IPS-NIHi7 (cell line): Measurements from ENCODE around the gene TMEM129.

Source experiments
- DNase-seq: peaks from one replicate; pipeline ENCODE4 v3.0.0; 2012; ENCODE audit warnings: mixed read lengths; ENCODE audit errors: extremely low spot score

Gene TMEM129

DNA sequence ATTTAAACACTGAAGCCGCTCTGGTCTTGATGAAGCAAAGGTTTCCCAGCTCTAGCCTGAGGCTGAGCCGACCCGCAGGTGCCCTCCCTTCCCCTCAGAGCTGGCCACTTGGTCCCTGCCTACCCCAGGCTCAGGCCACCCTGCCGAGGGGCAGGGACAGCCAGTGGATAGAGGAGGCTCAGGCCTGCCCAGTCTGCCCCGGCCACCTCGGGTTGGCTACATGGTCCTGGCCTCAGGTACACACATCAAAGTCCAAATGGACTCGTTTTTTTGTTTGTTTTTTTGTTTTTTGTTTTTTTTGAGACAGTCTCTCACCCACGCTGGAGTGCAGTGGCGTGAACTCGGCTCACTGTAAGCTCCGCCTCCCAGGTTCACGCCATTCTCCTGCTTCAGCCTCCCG lies 24.0 kb upstream of the TMEM129 start:
- no peak for DNase-seq

DNA sequence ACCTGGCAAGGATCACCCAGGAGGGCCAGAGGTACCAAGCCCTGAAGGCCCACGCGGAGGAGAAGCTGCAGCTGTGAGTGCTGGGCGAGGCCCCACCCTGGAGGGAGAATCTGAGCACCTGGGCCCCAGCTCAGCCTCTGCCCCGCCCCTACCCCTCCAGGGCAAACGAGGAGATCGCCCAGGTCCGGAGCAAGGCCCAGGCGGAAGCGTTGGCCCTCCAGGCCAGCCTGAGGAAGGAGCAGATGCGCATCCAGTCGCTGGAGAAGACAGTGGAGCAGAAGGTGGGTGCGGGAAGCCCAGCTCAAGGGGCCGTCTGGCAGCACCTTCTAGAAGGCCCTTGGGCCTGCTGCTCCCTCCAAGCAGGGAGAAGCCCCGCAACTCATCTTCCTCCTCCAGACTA lies 23.4 kb upstream of the TMEM129 start:
- DNase-seq = no peak

DNA sequence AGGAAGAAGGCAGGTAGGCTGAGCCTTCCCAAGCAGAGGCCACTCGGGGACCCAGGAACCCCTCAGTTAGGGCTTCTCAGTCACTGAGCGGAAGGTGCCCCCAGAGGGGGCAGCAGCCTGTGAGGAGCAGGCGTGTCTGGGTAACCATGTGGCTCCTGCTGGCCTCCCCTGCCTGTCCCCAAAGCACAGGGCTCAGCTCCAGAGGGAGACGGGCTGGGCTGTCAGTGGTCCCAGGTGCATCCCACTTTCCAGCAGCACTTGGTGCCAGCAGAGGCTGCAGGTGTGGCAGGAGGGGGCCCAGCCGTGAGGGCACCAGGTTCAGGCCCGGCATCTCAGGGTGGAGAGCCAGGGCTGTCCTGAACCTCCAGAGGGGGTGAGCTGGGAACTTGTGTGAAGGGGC lies 22.9 kb upstream of the TMEM129 start:
- DNase-seq = no peak

DNA sequence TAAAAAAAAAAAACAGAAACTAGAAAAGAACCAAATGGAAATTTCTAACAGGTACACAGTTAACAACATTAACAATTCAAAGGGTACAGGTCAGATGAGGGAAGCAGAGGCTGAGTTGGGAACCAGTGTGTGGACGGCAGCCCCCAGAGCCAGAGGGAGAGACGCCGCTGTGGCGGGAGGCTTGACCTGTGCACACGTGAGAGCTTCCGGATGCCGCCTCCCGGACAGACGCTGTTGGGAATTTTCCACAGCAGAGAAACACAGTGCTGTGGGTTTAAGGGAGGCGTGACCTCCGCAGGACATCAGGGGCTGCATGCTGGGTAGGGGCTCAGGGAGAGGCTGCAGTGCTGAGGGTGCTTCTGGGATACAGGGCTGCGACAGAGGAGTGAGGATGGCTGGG lies 22.4 kb upstream of the TMEM129 start:
- DNase-seq = no peak

DNA sequence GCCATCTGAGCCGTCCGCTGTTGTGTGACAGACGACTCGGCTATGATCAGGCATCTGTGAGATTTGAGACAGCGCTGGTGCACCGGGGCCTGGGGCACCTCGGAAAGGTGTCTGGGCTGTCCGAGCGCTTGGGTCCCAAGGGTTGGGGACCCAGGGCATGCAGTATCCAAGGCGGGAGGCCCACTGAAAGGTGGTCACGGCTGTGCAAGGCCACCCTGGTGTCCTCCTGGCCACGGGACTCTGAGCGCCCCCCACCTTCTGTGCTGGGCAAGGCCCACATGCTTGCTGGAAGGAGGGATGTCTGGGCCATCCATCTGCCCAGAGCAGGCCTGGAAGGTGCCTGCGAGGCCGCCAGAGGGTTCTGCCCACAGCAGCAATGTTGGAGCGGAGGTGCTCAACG lies 20.1 kb upstream of the TMEM129 start:
- DNase-seq = no peak

DNA sequence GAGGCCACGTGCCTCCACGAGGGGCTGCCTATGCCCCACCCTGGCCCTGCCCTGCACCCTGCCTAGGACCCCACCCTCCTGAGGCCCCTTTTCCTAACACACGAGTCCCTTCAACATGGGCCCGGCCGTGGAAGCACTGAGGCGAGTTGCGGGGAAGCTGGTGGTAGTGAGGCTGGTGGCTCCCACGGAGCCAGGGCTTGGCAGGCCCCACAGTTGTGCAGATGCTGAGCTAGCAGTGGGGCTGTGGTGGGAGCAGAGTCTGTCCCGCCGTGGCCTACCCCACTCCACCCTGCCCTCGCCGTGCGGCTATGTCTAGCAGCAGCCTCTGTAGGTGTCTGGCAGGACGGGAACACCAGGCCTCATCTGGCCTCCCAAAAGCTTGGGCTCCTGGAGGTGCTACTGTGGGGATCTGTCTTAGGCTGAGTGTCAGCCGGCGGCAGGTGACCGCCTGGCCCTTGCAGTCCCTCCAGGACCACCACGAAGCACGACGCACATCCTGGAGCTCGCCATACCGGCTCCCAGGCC lies 19.0 kb upstream of the TMEM129 start:
- DNase-seq = no peak

DNA sequence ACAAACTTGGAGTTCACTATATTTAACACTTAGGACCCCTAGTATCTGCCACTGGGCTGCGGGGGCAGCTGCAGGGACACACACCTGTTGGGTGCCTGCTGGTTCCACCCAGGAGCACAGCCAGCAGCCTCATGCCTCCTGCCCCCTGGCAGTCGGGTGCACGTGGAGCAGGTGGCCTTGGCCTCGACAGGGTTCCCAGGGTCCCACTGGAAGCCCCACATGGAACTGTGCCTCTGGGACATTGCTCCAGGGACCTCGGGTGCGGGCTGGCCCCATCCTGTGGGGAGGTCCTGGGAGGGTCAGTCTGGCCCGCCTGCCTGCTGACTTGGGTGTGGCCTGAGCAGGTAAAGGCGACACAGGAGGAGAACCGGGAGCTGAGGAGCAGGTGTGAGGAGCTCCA lies 18.2 kb upstream of the TMEM129 start:
- DNase-seq = no peak

DNA sequence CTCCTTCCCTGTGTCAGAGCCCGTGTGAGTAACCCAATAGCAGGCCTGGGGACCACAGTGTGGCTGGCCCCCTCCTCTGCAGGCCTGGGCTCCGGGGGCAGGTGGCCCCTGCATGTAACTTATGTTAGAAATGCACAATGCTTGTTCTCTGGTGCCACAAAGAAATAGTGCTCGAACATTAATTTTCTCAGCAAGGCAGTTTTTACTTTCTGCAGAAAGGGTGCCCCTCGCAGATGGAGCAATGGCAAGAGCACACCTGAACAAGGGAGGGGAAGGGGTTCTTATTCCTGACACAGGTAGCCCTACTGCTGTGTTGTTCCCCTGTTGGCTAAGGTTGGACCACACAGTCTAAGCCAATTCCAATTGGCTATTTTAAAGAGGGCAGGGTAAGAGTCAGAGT lies 17.3 kb upstream of the TMEM129 start:
- no peak for DNase-seq

DNA sequence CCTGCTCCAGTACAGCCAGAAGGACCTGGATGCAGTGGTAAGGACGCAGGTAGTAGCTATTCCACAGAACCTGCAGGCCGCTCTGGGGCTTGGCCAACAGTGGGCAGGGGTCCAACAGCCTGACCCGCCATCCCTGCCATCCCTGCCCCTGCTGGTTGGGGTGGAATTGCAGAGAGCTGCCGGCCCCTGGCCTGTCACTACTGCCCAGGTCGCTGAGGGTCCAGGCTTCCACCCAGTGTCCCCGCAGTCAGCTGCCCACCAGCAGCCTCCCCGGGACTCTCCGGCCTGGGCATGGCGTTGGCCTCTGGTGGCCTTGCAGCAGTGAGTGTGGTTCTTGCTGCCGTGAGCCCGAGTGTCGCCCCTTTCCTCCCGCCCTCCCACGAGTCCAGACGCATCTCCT lies 16.5 kb upstream of the TMEM129 start:
- DNase-seq = no peak

DNA sequence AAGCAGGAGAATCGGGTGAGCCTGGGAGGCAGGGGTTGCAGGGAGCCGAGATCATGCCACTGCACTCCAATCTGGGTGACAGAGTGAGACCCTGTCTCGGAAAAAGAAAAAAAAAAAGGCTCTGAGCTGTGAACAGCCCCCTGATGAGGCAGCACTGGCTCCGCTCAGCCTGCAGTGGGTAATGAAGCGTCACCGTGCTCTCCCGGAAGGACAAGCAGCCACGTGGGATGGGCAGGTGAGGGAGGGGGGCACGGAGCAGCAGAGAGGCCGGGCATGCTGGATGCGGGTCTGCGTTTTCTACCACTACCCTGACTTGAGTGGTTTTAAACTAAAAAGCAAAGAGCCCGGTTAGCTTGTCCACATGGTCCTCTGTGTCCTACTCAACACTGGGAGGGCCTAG lies 15.7 kb upstream of the TMEM129 start:
- DNase-seq = no peak

DNA sequence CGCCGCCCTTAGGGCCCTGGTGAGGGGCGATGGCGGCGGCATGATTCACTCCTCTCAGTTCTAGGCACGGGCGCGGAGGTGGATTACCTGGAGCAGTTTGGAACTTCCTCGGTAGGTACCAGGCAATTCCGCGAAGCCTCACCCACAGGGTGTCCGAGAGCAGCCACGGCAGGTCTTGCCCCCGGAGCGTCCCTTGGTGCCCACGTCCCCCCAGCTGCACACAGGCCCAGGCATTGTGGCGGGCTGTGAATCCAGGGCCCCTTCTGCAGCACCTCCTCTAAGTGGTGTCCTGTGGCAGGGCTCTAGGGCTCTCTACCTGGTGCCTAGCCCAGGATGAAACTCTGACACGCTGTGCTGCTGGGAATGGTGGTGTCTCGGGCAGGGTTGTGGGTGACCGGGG lies 14.1 kb upstream of the TMEM129 start:
- no peak for DNase-seq

DNA sequence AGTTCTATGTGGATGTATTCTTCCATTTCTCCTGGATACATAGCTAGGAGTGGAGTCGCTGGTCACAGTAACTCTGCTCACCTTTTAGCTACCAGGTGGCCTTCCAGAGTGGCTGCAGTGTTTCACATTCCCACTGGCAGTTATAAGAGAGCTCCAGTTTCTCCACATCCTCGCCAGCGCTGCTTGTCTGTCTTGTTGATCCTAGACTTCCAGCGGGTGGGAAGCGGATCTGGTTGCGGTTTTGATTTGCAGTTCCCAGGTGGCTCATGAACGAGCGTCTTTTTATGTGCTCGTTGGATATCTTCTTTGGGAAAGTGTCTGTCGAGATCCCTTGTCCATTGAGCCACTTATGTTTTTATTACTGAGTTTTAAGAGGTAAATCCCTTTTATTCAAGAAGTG lies 11.8 kb upstream of the TMEM129 start:
- DNase-seq = no peak

DNA sequence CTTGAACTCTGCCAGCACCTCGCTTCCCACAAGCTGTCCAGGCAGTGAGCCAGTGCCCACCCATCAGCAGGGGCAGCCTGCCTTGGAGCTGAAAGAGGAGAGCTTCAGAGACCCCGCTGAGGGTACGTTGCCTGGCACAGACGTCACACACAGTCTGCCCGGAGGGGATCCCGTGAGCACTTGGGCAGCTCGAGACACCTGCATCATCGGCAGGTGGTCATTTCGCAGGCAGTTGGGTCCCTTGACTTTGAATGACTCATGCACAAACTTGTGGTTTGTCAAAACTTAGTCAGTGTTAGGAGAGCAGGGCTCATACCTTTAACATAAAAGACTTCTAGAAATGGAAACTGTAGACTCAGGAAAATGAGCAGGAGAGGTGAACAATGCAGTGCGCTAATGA lies 10.1 kb upstream of the TMEM129 start:
- no peak for DNase-seq

DNA sequence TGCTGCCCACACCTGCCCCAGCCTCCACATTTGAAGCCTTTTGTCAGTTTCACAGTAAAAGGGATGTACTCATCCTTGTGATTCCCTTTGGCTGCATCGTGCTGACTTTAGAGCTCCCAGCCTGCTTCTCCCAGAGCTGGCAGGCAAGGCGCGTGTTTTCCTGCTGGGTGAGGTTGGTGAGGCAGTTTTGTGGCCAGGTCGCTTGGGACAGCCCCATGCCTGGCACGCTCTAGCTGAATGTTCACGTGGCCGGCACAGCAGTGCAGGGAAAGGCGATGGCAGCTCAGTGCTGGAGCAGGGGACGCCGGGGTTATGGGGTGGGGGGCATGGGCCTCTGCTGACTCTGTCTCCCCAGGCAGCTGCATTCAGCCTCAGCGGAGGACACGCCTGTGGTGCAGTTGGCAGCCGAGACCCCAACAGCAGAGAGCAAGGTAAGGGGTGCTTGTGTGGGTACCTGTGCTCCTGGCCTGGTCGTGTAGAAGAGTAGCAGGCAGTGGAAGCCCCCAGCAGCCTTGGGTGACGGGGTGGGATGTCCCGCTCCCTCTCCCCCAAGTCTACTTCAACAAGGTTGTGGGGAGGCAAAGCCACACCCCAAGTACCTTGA lies 9.5 kb upstream of the TMEM129 start:
- no peak for DNase-seq

DNA sequence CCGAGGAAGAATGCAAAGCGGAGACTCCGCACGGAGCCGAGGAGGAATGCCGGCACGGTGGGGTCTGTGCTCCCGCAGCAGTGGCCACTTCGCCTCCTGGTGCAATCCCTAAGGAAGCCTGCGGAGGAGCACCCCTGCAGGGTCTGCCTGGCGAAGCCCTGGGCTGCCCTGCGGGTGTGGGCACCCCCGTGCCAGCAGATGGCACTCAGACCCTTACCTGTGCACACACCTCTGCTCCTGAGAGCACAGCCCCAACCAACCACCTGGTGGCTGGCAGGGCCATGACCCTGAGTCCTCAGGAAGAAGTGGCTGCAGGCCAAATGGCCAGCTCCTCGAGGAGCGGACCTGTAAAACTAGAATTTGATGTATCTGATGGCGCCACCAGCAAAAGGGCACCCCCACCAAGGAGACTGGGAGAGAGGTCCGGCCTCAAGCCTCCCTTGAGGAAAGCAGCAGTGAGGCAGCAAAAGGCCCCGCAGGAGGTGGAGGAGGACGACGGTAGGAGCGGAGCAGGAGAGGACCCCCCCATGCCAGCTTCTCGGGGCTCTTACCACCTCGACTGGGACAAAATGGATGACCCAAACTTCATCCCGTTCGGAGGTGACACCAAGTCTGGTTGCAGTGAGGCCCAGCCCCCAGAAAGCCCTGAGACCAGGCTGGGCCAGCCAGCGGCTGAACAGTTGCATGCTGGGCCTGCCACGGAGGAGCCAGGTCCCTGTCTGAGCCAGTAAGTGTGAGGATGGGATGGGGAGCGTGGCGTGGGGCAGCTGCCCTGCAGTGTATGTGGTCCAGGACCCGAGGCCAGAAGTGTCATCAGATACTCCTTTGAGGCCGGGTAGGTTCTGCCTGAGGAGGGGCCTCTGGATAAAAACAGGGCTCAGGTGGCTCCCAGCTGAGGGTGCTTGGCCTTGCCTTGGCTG lies 7.2 kb upstream of the TMEM129 start:
- no peak for DNase-seq

DNA sequence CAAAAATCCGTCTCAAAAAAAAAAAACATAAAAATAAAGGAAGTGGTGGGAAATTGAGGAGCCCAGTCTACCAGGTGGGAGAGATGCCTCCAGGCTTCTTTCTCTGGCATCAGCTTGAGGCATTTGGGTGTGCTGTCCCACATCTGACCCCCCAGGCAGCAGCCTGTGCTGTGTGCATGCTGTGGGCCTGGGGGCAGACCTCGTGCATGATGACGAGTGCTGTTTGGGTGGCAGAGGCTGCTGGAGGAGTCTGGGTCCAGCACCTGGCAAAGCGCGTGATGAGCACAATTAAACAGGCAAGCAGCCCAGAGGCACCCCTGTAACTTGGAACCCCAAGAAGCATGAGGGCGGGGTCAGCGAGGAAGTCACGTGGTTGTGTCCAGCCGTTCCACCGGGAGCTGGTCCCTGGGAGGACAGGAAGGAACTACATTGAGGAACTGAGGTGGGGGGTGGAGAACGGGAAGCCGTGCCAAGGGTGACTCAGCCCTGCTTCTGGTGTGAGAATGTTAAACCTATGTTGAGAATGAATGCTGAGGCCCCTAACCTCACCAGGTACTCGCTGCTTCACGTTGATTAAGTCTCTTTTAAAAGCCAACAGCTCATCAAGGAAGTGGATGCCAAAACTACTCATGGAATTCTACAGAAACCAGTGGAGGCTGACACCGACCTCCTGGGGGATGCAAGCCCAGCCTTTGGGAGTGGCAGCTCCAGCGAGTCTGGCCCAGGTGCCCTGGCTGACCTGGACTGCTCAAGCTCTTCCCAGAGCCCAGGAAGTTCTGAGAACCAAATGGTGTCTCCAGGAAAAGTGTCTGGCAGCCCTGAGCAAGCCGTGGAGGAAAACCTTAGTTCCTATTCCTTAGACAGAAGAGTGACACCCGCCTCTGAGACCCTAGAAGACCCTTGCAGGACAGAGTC lies 6.3 kb upstream of the TMEM129 start:
- no peak for DNase-seq

DNA sequence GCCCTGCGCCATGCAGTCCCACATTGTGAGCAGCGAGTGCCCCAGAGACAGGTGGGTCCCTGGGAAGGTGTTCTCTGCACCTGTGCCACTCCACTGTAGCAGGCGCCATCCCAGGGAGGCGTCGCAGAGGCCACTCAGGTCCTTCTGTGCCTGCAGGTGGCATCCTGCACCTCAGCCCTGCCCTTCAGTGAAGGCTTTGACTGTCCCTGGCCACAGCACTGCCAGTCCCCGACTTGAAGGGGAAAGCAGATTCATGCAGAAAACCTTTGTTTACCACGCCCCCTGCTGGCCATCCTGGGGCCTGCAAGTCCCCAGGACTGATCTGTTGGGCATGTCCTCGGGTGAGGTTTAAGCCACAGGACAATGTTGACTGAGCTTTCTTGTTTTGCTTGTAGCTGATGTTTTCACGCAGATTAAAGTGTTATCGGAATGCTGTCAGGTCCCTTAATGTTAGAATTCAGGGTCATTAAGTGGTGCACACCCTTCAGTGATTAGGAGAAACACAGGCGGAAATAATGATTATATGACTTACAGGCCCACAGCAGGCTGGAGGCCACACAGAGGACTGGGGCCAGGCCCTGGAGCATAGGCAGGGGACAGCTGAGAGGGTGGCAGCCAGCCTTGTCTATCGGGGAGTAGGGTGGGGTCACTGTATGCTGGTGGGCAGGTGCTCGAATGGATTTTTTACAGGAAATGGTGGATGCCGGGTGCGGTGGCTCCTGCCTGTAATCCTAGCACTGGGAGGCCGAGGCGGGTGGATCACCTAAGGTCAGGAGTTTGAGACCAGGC lies 5.2 kb upstream of the TMEM129 start:
- DNase-seq = peak; percentile 84

DNA sequence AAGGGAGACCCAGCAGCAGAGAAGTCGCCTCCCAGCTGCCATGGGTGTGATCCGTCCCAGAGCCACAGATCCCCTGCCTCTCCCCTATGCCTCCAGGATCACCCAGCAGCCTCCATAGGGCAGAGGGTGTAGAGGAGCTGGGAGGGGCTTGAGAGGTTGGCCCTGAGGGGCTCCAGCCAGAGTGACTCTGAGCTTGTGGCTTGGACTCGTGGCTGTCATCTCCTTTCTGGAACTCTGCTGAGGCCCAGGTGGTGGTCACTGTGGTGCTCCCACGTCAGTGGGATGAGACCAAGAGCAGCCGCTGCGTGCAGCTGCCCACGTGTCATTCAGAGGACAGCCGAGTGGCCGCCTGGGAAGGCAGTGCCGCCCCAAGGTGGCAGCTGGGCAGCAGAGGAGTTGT lies 4.4 kb upstream of the TMEM129 start:
- no peak for DNase-seq

DNA sequence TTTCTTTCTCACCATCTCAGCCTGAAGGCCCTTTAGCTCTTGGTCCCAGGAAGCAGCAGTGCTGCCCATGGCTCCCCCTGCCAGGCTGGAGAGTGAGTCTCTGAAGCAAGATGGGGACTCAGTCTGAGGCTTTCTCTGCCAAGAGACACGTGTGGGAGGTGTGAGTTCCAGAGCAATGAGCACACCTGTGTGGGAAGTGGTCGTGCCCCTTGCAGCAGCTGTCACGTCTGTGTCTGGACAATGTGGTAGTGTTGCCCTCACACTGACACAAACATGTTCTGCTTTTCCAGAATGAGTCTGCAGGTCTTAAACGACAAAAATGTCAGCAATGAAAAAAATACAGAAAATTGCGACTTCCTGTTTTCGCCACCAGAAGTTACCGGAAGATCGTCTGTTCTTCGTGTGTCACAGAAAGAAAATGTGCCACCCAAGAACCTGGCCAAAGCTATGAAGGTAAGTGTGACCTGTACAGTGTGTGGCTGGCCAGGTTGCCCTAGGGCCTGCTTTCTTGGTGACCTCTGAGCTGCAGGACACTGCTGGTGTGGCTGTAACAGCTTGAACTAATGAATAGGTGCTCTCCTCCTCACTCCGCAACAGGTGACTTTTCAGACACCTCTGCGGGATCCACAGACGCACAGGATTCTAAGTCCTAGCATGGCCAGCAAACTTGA lies 2.1 kb upstream of the TMEM129 start:
- DNase-seq = no peak

DNA sequence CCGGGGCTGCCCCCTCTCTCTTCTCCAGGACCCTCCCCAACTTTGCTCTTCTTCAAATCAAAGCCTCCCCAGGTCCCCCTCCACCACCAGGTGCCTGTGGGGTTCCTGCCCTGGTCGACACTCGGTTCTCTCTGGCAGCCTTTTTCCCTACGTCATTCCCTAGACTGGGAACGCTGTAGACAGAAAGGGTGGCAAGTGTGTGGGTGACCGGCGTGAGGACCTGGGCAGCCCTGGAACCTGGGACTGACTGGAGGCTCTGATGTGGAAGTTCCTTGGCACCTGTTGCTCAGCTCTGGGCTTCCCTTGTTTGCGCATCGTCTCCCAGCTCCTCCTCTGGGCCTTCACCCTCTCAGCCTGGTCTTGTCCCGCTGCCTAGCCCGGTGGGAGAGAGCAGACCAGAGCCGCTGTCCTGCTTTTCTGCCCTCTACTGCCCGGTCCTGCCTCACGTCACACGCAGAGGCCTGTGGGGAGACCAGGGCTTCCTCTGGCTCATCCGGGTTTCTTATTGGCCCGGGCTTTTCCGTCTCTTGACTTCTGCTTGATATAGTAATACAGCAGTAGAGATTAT lies 1.5 kb upstream of the TMEM129 start:
- DNase-seq = no peak
